Fibroblast of mammary gland (primary cell): ENCODE measurements around the gene PROCR.

Experiments used
- DNase-seq: peaks from one replicate; pipeline ENCODE4 v3.0.0-alpha.2; 2010; ENCODE audit warnings: low read depth
- H3K4me3 ChIP-seq: 2 replicates; pipeline ENCODE4 v1.5.1; 2011; ENCODE audit warnings: low read depth, mild to moderate bottlenecking, low read length, moderate library complexity; ENCODE audit not compliant: control insufficient read depth
- TF ChIP-seq, protein P1 (sequence below): conservative IDR thresholded peaks from 2 replicates; pipeline ENCODE4 v1.5.1; 2011; ENCODE audit warnings: low read depth, low read length, inconsistent platforms; ENCODE audit not compliant: control insufficient read depth, insufficient read depth

The PROCR gene

DNA sequence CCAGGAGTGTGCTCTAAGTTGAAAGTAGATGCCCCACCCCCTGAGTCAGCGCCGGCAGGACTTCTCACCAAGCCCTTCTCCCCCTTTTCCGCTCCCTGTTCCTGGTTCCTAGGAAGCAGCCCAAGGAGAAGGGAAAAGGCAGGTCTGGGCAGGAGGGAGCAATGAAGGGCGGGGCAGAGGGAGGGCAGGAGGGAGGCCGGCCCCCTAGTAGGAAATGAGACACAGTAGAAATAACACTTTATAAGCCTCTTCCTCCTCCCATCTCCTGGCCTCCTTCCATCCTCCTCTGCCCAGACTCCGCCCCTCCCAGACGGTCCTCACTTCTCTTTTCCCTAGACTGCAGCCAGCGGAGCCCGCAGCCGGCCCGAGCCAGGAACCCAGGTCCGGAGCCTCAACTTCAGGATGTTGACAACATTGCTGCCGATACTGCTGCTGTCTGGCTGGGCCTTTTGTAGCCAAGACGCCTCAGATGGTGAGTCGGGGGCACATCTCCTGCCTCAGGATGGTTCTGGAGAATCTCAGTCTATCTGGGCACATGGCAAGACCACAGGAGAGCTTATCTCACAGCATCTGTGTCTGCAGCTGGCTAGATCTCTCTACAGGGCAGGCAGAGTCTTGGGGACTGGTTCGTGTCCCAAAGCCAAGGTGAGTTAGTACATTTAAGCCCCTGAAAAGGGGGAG is at the start of gene PROCR:
Gene PROCR, plus strand, starts transcription at position 320 of the 681 bp plus-strand sequence. Its CDS starts 83 bp downstream, at position 403.
- TF ChIP-seq, protein P1, sequence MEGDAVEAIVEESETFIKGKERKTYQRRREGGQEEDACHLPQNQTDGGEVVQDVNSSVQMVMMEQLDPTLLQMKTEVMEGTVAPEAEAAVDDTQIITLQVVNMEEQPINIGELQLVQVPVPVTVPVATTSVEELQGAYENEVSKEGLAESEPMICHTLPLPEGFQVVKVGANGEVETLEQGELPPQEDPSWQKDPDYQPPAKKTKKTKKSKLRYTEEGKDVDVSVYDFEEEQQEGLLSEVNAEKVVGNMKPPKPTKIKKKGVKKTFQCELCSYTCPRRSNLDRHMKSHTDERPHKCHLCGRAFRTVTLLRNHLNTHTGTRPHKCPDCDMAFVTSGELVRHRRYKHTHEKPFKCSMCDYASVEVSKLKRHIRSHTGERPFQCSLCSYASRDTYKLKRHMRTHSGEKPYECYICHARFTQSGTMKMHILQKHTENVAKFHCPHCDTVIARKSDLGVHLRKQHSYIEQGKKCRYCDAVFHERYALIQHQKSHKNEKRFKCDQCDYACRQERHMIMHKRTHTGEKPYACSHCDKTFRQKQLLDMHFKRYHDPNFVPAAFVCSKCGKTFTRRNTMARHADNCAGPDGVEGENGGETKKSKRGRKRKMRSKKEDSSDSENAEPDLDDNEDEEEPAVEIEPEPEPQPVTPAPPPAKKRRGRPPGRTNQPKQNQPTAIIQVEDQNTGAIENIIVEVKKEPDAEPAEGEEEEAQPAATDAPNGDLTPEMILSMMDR = no peak
- DNase-seq = peak; percentile 95
- H3K4me3 ChIP-seq = peak within 1 kb of the TSS; percentile 62

DNA sequence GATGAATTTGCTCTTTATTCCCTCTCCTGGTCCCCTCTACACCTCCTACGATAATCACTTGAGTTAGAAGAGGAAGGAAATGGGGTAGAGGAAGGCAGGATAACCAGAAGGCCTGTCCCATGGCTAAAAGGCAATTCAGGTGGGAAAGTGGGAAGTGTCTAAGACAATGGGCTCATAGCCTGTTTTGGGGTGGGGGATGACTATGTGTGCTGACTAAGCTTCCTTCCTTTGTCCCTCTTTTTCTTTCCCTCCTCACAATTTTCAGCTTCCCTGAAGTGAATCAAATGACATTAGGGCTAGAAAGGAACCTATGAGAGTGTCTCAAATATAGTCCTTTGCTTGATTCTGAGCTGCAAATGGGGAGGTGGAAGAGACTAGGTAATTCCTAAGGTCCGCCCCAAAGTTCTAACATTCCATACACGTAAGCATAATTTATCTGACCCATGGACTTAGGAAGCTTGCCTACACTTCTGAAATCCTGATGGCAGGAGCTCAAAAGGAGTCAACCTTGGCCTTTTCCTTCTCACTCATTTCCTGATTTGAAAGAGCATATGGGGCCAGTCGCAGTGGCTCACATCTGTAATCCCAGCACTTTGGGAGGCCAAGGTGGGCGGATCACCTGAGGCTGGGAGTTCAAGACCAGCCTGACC is 49.0 kb upstream of the PROCR start:
- TF ChIP-seq, protein P1 = no peak
- no peak overlapping the region for H3K4me3 ChIP-seq
- no peak for DNase-seq

DNA sequence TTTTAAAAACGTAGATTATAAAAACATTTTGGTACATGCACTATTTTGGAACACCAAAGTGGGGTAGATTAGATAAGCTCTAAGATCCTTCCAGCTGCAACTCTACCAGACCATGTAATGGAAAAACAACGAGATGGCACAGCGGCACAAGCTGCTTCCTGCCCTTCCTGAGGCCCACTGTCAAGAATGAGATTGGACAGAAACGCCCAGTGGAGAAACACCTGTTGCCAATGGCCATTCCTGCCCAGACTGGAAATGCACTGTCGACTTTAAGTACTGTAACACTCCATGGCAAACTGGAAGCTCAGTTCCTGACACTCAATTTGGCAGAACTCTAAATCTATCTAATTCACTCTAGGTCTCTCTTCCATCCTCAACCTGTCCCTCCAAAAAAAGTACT is 46.1 kb upstream of the PROCR start:
- H3K4me3 ChIP-seq = no peak overlapping the region
- no peak for DNase-seq
- TF ChIP-seq, protein P1 = no peak

DNA sequence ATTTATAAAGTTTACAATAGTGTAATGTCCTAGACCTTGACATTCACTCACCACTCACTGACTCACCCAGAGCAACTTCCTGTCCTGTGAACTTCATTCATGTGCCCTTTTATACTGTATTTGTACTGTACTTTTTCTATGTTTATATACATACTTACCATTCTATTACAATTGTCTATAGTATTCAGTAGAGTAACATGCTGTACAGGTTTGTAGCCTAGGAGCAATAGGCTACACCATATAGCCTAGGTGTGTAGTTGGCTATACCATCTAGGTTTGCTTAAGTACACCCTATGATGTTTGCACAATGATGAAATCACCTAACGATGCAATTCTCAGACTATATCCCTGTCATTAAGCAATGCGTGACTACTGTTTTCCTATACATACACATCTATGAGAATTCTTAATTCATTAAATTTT is 42.2 kb upstream of the PROCR start:
- TF ChIP-seq, protein P1 = no peak
- no peak overlapping the region for H3K4me3 ChIP-seq
- peak; percentile 51 for DNase-seq

DNA sequence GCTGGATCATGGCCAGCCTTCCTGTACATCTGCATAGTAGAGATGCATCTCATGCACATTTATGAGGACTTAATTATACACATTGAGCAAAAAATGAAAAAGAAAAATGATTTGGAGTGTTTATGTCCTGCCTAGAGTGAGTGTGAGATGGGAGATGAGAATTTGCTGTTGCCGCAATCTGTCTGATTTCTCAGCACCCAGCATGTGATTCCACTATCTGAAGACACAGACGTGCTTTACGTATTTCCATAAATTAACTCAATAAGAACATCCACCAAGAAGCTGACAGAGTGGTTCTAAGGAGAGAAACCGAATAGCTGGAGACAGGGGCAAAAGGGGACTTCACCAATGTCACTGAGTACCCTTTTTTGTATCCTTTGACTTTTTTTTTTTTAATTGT is 39.9 kb upstream of the PROCR start:
- H3K4me3 ChIP-seq = no peak overlapping the region
- no peak for DNase-seq
- TF ChIP-seq, protein P1 = no peak

DNA sequence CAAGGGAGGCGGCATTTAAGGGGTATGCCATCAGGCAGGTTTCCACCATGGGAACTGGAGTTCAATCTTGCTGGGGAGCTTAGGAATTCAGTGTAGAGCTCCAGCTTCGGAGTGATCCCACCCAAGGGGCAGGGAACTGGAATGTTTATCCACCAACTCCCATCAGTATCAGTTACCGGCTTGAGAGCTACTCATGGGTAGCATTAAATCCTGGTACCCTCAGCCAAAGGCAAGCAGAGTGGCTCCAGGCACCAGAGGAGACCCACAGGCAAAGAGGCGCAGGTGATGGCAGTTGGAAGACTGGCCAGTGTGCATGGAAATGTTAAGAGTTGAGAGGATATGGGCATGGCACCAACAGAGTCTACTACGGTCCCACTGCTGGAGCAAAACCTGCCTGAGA is 38.8 kb upstream of the PROCR start:
- TF ChIP-seq, protein P1 = no peak
- no peak for DNase-seq
- no peak overlapping the region for H3K4me3 ChIP-seq
